Activated gamma-delta T cell (primary cell): Measurements from ENCODE around the gene KRT14.
"Not testable (repeated sequence)": the region's sequence is repeated elsewhere in the genome, so short reads cannot be mapped to it uniquely, and the experiment has no call there.

ENCODE experiments used
- DNase-seq: peaks from one replicate; lab custom pipeline; 2025; lab: John Stamatoyannopoulos, UW
- total RNA-seq, 2 donors: gene quantifications; one replicate each; lab custom pipeline; 2026; lab: John Stamatoyannopoulos, UW

Gene KRT14
- total RNA-seq, result 0 reads per million in 2 donors

DNA sequence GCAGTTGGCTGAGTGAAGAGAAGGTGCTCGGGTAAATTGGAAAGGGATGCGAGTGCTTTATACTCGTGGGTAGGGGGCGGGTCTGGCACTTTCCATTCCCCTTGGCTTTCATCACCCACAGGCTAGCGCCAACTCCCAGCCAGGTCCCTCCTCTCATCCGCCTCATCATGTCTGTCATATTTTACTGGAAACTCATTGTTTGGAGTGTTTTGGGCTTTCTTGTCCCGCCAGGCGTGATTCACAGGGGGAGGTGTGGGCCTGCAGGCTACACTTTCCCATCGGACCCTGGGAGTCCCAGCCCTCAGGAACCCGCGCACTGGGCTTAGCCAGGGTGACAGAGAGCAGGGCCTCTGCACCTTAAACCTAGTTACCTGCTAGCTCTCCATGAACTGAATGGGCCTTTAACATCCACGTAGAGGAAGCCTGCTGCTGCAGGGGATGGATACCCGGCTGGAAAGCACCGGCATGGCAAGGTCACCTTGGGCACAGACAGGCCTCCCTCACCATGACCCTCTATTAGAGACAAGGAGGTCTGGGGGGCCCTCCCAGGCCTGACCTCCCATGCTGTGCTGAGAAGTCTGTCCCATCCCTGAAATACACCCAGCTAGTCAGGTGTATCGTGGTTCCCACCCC is at the start of gene KRT14:
KRT14 (minus strand) TSS at position 33 of the 633 bp plus-strand sequence. CDS start 61 bp downstream, outside the sequence.
- DNase-seq, result no peak

DNA sequence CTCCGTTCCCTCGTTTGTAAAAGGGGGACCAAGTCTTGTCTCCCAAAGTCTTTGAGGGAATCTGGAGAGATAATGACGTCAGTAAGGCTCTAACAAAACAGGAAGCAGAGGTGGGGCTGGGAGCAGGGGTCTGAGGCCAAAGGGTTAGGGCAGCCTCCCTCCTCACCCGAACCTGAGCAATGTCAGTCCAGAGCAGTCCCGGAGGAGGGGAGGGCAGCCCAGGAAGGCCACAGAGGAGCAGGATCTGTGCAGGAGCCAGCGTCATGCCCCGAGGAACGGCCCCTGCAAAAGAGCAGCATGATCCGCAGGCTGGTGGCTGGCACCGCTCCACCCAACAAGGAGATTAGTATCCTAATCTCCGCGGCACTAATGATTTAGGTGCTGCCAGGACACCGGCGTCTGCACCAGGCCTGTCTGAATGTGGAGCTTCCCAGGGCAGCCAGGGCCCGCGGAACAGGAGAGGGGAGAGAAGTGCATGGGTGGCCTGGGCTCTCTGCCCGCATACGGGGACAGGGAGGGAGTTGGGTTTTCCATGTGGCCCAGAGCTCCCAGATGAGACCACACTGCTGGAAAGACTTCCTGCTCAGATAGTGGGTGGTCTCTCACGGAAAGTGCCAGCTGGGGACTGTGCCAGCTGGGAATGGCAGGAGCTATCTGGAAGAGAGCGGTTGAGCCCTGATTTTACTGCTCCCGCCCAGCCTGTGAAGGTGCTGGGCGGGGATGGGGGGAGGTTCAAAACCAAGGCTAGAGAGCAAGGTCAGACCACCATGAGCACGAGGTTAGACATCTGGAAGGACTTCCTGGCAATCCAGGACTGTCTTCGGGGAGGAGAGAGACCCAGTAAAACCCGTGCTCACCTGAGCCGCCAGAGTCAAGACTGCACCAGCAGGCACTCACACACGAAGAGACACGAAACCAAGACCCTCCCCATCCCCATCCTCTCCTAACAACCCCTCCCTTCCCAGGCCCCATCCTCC is 48.7 kb upstream of the KRT14 start:
- no peak for DNase-seq

DNA sequence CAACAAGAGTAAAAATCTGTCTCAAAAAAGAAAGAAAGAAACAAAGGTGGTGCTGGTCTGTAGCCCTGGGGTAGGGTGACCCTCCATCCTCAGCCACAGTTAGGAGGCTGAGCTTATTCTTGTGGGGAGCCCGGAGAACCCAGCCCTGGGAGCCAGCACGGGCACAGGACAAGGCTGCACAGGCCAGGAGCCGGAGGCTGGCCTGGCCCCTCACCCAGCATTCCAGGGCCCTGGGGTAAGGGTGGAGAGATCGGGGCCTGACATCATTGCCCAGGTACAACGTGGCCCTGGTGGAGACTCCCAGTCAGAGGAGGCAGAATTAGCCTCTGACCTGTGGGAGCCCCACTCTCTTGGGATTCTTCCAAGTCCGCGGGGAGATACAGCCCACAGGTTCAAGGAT is 47.9 kb upstream of the KRT14 start:
- no peak for DNase-seq

DNA sequence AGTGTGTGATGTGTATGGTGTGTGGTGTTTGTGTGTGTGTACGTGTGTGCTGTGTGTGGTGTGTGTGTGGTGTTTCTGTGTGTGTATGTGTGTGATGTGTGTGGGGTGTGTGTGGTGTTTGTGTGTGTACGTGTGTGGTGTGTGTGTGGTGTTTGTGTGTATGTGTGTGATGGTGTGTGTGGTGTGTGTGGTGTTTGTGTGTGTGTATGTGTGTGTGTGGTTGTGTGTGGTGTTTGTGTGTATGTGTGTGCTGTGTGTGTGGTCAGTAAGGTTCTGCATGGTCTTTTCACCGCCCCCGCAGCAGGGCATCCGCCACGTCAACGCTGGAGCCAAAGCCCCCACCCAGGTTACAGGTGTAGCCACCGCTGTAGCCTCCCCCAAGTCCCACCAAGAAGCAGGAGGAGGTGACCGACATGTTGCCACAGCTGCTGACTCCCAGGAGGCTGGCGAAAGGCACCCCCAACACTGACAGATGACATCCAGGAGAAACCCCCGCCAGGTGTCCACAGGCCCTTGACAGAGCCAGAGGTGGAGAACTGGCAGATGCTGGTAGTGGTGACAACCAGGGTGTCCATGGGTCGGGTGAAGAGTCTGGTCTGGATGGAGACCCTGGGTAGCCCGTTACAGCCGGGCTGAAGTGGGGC is 47.0 kb upstream of the KRT14 start:
- DNase-seq, result no peak

DNA sequence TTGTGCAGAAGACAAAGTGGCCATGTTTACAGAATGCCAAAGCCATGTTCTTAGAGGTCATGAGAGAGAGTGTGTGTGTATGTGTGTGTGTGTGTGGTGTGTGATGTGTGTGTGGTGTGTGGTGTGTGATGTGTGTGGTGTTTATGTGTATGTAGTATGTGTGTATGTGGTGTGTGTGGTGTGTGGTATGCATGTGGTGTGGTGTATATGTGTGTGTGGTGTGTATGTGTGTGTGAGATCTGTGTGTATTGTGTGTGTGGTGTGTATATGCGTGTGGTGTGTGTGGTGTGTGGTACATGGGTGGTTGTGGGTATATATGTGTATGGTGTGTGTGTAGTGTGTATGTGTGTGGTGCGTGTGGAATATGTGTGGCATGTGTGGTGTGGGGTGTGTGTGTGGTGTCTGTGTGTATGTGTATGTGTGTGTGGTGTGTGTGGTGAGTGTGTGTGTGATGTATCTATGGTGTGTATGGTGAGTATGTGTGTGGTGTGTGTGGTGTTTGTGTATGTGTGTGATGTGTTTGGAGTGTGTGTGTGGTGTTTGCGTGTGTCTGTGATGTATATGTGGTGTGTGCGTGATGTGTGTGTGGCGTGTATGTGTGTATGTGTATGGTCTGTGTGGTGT is 45.9 kb upstream of the KRT14 start:
- DNase-seq, result no peak

DNA sequence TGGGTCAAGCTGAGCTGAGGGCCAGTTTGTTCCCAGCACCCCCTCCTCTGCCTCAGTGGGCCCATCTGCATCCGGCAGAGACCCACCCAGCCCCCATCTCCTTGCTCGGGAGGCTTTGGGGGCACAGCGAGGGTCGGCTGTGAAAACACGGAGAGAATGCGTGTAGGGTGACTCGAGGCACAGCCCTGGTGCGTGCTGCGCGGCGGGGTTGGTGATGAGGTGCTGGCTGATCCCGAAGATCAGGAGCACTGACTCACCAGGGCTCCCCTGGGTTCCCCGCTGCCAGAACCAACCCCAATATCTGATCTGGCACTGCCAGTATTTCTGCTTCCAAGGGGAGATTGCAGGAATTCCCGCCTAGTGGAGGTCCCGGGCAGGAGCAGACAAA is 45.2 kb upstream of the KRT14 start:
- no peak for DNase-seq

DNA sequence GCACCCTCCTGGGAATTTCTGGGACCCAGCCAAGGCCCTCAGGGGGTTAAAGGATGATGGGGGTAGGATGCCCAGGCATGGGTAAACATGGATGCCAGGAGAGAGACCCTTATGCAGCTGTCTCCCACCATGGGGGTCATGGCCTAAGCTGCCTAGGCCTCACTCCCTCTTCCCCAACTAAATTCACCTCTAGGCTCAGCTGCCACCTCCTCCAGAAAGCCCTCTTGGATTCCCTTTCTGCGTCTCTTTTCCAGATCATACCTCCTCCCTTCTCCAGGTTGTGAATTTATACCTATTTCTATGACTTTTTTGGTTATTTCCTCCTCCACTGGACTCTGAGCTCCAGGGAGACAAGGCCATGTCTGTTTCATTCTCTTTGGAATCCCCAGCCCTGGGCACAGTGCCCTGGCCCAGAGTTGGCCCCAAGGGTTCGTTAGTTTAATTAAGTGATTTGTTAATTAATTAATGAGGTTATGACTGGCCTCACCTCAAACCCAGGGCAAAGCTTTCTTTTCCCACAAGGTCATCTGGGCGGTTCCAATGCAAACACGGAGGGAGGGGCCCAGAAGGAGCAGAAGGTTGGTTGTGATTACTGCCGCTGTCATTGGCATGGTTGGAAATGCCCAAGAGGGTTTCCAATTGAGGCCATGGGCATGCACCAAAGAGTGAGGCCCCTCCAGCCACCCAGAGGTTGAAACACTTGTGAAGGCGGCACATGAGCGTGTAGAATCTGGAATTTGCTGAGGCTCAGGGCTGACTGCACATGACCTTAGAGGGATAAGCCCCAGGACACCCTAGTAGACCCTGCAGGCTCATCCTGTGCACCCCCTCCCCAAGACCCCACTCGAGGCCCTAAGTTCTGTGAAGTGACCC is 44.6 kb upstream of the KRT14 start:
- DNase-seq, result no peak

DNA sequence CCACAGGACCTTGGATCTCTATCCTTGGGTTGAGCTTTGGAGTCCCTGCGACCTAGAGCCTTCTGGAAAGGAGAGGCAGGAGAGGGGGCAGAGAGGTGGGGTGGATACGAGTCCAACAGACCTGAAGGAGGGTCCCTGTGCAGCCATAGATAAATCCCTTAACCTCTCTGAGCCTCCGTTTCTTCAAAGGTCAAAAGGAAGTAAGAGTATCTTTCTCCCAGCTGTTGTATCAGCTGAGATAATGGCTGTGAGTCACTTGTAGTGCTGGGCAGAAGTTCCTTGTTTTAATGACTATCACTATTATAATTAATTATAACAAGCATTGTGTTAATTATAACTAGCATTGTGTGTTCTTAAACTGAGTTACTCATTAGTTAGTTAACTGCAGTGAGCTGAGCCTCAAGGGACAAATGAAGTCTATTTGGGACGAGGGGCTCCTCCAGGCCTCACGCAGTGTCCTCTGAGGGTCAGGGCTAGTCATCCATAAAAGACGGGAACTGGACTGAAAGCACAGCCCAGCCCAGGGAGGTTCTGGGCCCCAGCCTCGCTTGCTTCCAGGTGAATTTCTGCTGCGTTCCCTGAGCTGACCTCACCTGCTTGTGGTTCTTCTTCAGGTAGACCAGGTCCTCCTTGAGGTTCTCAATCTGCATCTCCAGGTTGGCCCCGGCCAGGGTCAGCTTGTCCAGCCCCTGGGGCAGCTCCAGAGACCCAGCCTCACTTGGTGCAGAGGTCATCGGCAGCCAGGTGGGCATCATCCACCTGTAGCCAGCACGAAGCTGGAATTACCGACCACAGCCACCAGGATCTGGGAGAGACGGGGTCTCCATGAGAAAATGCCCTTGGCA is 43.4 kb upstream of the KRT14 start:
- DNase-seq, result no peak

DNA sequence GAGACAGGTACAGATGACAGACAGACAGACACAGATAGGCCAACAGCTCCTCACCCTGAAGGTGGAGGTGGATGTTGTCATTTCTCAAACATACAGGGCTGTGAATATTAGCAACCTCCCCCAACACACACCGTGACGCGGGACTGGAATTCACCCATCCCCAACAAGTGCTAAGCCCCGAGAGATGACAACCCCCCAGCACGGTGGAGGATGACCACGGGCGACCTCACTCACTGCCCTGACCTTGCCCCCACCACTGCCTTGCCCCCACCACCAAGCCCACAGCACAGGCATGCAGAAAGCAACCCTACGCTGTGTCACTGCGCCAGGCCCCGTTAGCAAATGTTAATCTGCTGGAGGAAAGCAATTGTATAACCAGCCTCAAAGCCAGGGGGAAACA is 42.6 kb upstream of the KRT14 start:
- DNase-seq, result no peak

DNA sequence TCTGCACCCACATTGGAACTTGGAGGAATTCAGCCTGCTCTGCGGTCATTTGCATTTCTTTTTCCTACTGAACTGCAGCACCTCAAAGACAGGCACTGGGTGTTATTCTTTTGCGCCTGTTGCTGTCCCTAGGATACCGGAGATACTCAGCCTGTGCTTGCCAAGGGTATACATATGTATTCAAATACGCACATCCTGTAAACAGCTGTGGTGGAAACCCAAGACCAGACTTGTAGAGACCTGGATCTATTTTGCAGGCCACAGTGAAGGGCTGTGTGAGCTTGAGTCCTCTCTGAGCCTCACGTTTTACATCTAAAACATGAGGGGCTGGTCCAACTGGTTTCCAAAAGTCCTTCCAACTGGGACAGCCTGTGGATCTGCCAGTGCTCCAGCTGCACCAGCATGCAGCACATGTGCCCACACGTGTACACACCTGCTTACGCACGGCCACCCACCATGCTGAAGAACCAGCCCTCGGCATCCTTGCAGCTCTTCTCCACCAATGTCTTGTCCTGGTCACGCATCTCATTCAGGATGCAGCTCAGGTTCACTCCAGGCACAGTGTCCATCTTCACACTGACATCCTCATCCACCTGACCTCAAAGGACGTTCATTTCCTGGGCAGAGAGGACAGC is 42.0 kb upstream of the KRT14 start:
- not testable (repeated sequence) for DNase-seq

DNA sequence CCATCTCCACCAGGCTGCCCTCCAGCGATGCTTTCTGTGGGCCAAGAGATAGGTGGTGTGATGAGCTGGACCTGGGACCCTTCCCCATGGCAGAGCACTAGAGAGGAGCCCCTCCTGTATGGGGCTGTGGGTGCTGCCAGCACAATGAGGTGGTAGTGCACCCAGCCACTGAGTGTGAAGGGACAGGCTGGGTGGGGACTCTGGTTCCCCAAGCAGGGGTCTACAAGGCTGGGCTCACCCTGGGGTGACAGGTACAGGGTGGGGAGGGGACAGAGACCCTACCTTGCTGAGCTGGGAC is 41.3 kb upstream of the KRT14 start:
- DNase-seq, result not testable (repeated sequence)

DNA sequence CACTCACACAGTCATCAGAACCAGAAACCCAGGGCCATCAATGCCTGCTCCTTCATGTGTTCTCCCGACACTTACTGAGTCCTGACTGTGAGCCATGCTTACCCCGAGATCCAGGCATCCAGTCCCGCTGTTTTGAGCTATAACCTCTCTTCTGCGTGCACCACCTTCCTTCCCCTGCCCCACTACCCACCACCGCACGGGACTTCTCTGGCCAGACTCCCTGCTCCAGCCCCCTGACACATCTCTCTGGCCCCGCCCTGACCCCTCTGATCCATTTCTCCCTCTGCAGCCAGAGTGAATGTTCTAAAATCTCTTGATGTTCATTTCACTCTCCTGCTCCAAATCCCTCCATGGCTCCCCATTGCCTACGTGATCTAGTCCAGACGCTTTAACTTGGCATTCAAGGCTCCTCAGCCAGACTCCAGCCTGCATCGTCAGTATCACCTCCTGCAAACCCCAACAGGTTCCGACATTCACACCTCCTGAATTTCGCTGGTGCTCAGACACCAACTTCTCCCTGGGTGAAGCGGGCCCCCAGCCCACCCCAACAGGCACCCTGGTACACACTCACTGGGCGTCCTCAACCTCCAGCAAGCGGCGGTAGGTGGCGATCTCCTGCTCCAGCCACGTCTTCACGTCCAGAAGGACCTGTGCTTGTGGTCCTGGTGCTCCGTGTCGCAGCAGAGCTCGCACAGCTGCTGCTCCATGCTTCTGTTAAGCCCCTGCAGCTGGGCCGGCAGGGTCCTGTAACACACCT is 40.8 kb upstream of the KRT14 start:
- DNase-seq, result no peak

DNA sequence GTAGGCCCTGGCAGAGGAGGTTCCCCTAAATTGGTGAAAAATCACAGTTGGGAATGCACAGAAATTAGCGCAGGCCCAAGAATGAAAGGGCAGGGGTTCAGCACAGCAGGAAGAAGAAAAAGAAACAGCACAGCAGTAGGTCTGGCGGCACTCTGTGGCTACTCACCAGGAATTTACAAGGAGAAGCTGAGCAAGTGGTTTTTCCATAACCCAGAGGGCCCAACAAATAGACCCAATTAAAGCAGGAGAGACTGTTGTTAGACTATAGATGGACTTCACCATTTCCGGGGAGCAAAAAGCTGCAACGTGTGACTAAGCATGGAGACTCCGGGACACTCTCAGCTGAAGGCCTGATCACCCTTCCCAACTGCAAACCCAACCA is 40.2 kb upstream of the KRT14 start:
- not testable (repeated sequence) for DNase-seq

DNA sequence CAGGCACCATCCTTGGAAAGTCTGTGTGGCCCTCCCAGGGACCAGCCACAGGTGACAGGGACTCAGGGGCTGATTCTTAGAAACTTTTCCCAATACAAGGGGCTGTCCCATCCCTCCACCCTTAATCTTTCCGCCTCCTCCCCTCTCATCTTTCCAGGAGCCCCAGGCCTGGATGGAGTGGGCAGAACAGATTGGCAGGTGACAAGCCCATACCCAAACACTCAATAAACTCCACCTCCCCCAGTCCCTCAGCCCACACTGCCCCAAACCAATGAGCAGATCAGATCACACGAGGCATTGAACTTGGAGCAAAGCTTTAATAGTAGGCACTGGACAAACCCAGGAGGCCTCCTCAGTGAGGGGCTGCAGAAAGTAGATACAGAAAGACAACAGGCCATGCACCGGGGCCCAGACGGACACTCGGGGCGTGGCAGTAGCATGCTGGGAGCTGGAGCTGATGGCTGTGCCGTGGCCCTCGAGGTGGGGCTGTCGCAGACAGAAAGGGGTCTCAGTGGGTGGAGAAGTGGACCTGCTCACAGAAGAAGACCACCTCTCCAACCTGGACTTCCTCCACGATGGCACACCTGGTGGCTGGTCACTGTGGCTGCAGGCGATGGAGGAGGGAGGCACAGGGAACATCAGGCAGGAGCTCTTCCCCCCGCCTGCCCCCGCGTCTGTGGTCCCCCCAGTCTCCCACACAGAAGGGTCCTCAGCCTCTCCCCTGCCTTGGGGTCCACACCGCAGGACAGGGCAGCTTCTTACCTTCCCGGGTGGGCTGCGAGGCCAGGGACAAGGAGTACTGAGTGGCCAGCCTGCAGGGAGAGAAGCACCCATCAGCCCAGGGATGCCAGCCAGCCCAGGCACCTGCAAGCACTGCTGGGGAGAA is 39.6 kb upstream of the KRT14 start:
- DNase-seq, result not testable (repeated sequence)

DNA sequence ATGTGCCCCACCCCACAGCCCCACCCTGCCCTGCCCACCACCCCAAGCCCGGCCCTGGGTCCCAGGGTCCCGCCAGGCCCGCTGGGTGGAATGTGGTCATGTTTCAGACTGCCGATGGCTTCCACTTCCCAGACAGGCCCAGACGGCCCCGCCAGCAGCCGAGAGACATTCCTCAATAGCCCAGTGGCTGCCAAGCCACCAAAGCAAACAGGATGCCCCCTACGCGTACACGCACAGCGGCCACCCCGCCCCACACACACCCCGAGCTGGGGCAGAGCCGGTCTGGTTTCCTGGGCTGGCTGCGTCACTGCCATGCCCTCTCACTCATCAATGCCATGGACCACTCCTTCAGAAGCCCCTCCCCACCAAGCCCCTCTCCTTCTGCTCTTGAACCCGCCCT is 38.9 kb upstream of the KRT14 start:
- DNase-seq, result no peak

DNA sequence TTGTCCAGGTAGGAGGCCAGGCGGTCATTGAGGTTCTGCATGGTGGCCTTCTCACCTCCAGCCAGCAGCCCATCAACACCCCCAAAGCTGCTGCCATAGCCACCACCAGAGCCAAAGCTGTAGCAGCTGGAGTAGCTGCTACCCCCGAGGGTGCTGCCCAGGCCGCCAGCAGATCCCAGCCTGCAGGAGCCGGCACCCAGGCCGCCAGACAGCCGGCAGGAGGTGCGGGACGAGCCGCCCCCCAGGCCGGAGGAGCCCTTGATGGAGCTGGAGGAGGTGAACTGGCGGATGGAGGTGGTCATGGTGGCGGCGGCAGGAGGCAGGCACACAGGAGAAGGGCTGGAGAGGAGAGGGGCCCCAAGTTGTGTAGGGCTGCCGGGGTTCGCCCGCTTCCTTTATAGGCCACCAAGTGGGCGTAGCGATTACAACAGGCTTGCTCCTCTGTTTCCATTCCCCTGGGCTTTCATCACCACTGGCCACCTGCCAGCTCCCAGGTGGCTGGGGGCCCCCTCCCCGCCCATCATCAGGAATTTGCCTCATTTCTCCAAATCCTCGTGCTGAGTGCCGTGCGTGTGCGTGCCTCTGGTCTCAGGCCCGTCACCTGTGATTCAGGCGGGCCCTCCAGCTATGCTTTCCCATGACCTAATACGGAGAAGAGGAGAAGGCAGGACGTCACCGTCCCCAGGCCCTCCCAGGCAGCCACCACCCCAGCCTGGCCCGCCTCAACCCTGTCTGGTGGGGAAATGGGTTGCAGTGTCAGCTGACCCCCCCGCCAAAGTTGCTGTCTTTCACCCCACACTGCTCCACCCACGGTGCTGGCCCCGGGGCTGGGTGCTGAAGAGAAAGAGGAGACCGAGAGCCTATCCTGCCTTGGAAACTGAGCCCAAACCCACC is 37.8 kb upstream of the KRT14 start, which contains the start of gene KRT17:
KRT17 (minus strand) TSS at position 368 of the 894 bp plus-strand sequence; CDS start at position 302, 66 bp downstream.
- no peak for DNase-seq
